WTC11 (cell line): ENCODE measurements around the gene WRAP73. TPM values are rescaled to one million over a fixed set of nuclear protein-coding genes. Genes with fewer than 3 reads are reported as not detected.

Experiments
- ATAC-seq: fragments of 200-7000 bp; cut with Tn5 transposase; 2 replicates; pipeline ENCODE4 v1.10.0; 2021; ENCODE audit warnings: mild to moderate bottlenecking, moderate library complexity
- CTCF ChIA-PET: fragments of 300-600 bp; sonication (Branson Sonifier 250); formaldehyde crosslinking; loops from one replicate; lab custom pipeline; 2021; ENCODE audit warnings: antibody characterized with exemption; lab: Charles Lee
- POLR2A ChIA-PET: fragments of 350-600 bp; sonication (Branson Sonifier 250); formaldehyde crosslinking; loops from one replicate; lab custom pipeline; 2021; ENCODE audit warnings: antibody characterized with exemption; lab: Charles Lee
- DNase-seq: peaks from one replicate; pipeline ENCODE4 v3.0.0; 2021; ENCODE audit warnings: low spot score
- H3K27ac Mint-ChIP-seq: 2 replicates; pipeline ENCODE4 v1.8.0; 2021; ENCODE audit warnings: mixed read lengths
- H3K27me3 Mint-ChIP-seq: 2 replicates; pipeline ENCODE4 v1.8.0; 2021; ENCODE audit warnings: low read depth, mild to moderate bottlenecking, moderate library complexity, mixed read lengths
- H3K36me3 Mint-ChIP-seq: 2 replicates; pipeline ENCODE4 v1.8.0; 2021; ENCODE audit warnings: mixed read lengths
- H3K4me1 Mint-ChIP-seq: 2 replicates; pipeline ENCODE4 v1.8.0; 2022; ENCODE audit warnings: mixed read lengths
- H3K4me3 Mint-ChIP-seq: 2 replicates; pipeline ENCODE4 v1.8.0; 2021; ENCODE audit warnings: mild to moderate bottlenecking, moderate library complexity, mixed read lengths
- H3K9me3 Mint-ChIP-seq: 2 replicates; pipeline ENCODE4 v1.8.0; 2021; ENCODE audit warnings: mixed read lengths
- CREM ChIP-seq: sonication (generic); formaldehyde crosslinking; IDR thresholded peaks from 2 replicates; pipeline ENCODE4 v1.8.1; 2022; ENCODE audit warnings: mild to moderate bottlenecking, missing genetic modification reagents, moderate library complexity
- NFE2L1 ChIP-seq: sonication (generic); formaldehyde crosslinking; IDR thresholded peaks from 2 replicates; pipeline ENCODE4 v1.8.1; 2023; ENCODE audit warnings: missing genetic modification reagents
- NR2C2 ChIP-seq: sonication (generic); formaldehyde crosslinking; IDR thresholded peaks from 2 replicates; pipeline ENCODE4 v1.8.0; 2022; ENCODE audit warnings: mild to moderate bottlenecking, missing genetic modification reagents
- TCF7 ChIP-seq: sonication (generic); formaldehyde crosslinking; IDR thresholded peaks from 2 replicates; pipeline ENCODE4 v1.8.0; 2022; ENCODE audit warnings: mild to moderate bottlenecking, low read depth, missing genetic modification reagents, moderate library complexity
- TP53 ChIP-seq: sonication (generic); formaldehyde crosslinking; IDR thresholded peaks from 2 replicates; pipeline ENCODE4 v1.8.1; 2023; ENCODE audit warnings: mild to moderate bottlenecking, missing genetic modification reagents
- ZNF138 ChIP-seq: sonication (generic); formaldehyde crosslinking; conservative IDR thresholded peaks from 2 replicates; pipeline ENCODE4 v1.8.1; 2022; ENCODE audit warnings: mild to moderate bottlenecking, moderate library complexity, missing genetic modification reagents
- ZNF423 ChIP-seq: fragments of 250-450 bp; sonication (Bioruptor Pico); IDR thresholded peaks from 2 replicates; pipeline ENCODE4 v2.1.2; 2022; ENCODE audit warnings: mild to moderate bottlenecking, moderate library complexity
- total RNA-seq: library from RNA; stranded (reverse); gene quantifications from 3 replicates; pipeline ENCODE4 v1.2.3, GENCODE V29; 2021
- TF ChIP-seq, protein P1 (sequence below): sonication (generic); formaldehyde crosslinking; IDR thresholded peaks from 2 replicates; pipeline ENCODE4 v1.8.1; 2022; ENCODE audit warnings: mild to moderate bottlenecking, moderate library complexity, missing genetic modification reagents
- TF ChIP-seq, protein P2 (sequence below): sonication (generic); formaldehyde crosslinking; IDR thresholded peaks from 2 replicates; pipeline ENCODE4 v1.8.0; 2023; ENCODE audit warnings: mild to moderate bottlenecking, missing genetic modification reagents
- TF ChIP-seq, protein P3 (sequence below): sonication (generic); formaldehyde crosslinking; conservative IDR thresholded peaks from 2 replicates; pipeline ENCODE4 v1.8.1; 2023; ENCODE audit warnings: mild to moderate bottlenecking, low read depth, missing genetic modification reagents, moderate library complexity
- TF ChIP-seq, protein P4 (sequence below): fragments of 250-450 bp; sonication (Bioruptor Pico); IDR thresholded peaks from 2 replicates; pipeline ENCODE4 v1.9.0; 2021; ENCODE audit warnings: mild to moderate bottlenecking
- TF ChIP-seq, protein P5 (sequence below): sonication (generic); formaldehyde crosslinking; IDR thresholded peaks from 2 replicates; pipeline ENCODE4 v1.8.0; 2022; ENCODE audit warnings: mild to moderate bottlenecking, missing genetic modification reagents

The WRAP73 gene
- total RNA-seq, 1 experiment from 2014 or later, result 39.2 TPM

DNA sequence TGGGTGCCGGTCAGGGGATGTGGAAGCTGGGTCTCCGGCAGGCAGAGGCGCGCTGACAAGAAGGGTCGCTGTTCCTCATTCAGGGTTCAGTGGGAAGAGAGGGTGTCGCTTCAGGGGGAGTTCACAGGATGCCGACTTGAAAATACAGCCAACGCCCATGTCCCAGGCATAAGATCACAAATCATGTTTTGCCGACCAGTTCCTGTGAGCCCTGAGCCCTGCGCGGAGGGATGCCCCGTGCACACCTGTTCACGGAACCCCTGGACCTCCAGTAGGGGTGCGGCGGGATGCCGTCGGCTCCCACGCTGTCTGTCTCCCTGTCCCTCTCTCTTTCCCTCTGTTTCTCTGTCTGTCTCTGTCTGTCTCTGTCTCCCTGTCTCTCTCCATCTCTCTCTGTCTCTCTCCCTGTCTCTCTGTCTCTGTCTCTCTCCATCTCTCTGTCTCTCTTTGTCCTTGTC, 29.2 kb upstream of the WRAP73 start:
- POLR2A ChIA-PET, result no interaction called here
- H3K36me3 Mint-ChIP-seq, result peaks cover 3% of the 10 kb centered on the region; the same call in 1 of the 2 replicates

DNA sequence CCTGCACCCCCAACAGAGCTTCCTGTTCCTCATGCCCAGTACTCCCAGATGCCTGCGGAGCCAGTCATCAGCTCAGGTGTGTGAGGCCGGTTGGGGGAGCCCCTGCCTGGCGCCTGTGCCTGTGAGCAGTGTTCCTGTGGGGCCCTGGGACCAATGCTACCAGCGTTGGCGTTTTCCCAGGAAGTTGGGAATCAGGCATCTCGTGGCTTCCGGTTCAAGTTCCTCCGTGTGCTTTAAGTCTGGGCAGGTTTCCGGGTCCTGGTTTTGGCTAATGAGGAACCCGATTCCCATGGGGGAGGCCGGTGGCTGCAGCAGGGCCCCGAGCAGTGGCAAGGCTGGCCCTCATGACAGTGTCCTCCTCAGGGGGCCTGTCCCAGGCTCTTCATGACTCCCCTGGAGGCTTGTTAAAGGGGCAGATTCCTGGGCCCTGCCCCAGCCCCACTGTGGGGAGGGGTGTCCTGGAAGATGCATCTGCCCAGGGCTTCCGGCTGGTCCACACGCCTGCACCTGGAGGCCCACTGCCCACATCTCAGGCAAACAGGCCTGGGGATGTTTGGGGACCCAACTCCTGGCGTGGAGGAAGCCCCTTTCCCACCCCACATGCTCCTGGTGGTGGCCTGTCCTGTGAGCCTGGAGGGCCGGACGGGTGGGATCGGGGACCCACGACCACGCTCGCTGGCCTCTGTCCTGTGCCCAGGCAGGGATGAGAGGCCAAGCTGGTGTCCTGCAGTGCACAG, 28.6 kb upstream of the WRAP73 start:
- Mint-ChIP-seq H3K27me3 (peaks cover 7% of the 10 kb centered on the region), H3K36me3 (peaks cover 3% of the 10 kb centered on the region; the same call in 1 of the 2 replicates), H3K4me1 (peaks cover 17% of the 10 kb centered on the region), H3K4me3 (no peak overlapping the region), H3K27ac (peak overlapping the region; percentile 70; the same call in 1 of the 2 replicates), H3K9me3 (peaks cover 6% of the 10 kb centered on the region; the same call in 1 of the 2 replicates)
- CTCF ChIA-PET, result interaction anchor here (0.5 to 1.5 kb wide), 11 partner anchors 9 to 226 kb away, joined by 3 to 12 read pairs (median 3); no protein-coding TSS in a partner anchor
- DNase-seq (peak; percentile 70), ATAC-seq (peak; percentile 68)
- 0 out of 2 replicates have a peak, but pooled peaks have one; percentile 35 for TF ChIP-seq ZNF423
- TF ChIP-seq, protein P1, sequence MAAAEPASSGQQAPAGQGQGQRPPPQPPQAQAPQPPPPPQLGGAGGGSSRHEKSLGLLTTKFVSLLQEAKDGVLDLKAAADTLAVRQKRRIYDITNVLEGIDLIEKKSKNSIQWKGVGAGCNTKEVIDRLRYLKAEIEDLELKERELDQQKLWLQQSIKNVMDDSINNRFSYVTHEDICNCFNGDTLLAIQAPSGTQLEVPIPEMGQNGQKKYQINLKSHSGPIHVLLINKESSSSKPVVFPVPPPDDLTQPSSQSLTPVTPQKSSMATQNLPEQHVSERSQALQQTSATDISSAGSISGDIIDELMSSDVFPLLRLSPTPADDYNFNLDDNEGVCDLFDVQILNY, result no peak
- POLR2A ChIA-PET, result no interaction called here

More for the DNA sequence above, 29.2 kb upstream of the WRAP73 start:
- Mint-ChIP-seq H3K27ac (no peak overlapping the region), H3K27me3 (peaks cover 7% of the 10 kb centered on the region), H3K9me3 (peaks cover 6% of the 10 kb centered on the region; the same call in 1 of the 2 replicates), H3K4me3 (no peak overlapping the region), H3K4me1 (peaks cover 15% of the 10 kb centered on the region)
- ATAC-seq (no peak), DNase-seq (no peak)
- CTCF ChIA-PET, result interaction anchor here (0.5 kb wide), 1 partner anchor 17 kb away, joined by 3 read pairs; no protein-coding TSS in a partner anchor
- TF ChIP-seq NFE2L1 (CRISPR knock-in tag), result no peak
- no peak for TF ChIP-seq CREM (CRISPR knock-in tag)
- TF ChIP-seq, protein P2, sequence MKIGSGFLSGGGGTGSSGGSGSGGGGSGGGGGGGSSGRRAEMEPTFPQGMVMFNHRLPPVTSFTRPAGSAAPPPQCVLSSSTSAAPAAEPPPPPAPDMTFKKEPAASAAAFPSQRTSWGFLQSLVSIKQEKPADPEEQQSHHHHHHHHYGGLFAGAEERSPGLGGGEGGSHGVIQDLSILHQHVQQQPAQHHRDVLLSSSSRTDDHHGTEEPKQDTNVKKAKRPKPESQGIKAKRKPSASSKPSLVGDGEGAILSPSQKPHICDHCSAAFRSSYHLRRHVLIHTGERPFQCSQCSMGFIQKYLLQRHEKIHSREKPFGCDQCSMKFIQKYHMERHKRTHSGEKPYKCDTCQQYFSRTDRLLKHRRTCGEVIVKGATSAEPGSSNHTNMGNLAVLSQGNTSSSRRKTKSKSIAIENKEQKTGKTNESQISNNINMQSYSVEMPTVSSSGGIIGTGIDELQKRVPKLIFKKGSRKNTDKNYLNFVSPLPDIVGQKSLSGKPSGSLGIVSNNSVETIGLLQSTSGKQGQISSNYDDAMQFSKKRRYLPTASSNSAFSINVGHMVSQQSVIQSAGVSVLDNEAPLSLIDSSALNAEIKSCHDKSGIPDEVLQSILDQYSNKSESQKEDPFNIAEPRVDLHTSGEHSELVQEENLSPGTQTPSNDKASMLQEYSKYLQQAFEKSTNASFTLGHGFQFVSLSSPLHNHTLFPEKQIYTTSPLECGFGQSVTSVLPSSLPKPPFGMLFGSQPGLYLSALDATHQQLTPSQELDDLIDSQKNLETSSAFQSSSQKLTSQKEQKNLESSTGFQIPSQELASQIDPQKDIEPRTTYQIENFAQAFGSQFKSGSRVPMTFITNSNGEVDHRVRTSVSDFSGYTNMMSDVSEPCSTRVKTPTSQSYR (CRISPR knock-in tag), result no peak
- TF ChIP-seq ZNF138 (CRISPR knock-in tag), result no peak
- TF ChIP-seq, protein P3, sequence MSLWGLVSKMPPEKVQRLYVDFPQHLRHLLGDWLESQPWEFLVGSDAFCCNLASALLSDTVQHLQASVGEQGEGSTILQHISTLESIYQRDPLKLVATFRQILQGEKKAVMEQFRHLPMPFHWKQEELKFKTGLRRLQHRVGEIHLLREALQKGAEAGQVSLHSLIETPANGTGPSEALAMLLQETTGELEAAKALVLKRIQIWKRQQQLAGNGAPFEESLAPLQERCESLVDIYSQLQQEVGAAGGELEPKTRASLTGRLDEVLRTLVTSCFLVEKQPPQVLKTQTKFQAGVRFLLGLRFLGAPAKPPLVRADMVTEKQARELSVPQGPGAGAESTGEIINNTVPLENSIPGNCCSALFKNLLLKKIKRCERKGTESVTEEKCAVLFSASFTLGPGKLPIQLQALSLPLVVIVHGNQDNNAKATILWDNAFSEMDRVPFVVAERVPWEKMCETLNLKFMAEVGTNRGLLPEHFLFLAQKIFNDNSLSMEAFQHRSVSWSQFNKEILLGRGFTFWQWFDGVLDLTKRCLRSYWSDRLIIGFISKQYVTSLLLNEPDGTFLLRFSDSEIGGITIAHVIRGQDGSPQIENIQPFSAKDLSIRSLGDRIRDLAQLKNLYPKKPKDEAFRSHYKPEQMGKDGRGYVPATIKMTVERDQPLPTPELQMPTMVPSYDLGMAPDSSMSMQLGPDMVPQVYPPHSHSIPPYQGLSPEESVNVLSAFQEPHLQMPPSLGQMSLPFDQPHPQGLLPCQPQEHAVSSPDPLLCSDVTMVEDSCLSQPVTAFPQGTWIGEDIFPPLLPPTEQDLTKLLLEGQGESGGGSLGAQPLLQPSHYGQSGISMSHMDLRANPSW (CRISPR knock-in tag), result no peak
- TF ChIP-seq, protein P4, sequence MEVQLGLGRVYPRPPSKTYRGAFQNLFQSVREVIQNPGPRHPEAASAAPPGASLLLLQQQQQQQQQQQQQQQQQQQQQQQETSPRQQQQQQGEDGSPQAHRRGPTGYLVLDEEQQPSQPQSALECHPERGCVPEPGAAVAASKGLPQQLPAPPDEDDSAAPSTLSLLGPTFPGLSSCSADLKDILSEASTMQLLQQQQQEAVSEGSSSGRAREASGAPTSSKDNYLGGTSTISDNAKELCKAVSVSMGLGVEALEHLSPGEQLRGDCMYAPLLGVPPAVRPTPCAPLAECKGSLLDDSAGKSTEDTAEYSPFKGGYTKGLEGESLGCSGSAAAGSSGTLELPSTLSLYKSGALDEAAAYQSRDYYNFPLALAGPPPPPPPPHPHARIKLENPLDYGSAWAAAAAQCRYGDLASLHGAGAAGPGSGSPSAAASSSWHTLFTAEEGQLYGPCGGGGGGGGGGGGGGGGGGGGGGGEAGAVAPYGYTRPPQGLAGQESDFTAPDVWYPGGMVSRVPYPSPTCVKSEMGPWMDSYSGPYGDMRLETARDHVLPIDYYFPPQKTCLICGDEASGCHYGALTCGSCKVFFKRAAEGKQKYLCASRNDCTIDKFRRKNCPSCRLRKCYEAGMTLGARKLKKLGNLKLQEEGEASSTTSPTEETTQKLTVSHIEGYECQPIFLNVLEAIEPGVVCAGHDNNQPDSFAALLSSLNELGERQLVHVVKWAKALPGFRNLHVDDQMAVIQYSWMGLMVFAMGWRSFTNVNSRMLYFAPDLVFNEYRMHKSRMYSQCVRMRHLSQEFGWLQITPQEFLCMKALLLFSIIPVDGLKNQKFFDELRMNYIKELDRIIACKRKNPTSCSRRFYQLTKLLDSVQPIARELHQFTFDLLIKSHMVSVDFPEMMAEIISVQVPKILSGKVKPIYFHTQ (CRISPR knock-in tag), result no peak

DNA sequence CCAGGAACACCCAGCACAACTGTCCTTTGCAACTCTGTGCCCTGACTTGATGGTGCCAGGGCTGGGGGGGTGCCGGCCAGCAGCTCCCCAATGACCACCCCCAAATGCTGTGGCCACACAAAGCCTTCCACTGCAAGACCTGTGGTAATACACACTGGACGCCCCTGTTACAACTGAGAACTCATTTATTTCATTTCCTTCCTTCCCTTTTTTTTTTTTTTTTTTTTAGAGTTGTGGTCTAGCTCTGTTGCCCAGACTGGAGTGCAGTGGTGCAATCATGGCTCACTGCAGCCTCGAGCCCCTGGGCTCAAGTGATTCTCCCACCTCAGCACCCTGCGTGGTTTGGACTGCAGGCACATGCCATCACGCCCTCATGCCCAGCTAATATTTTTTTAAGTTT, 27.6 kb upstream of the WRAP73 start:
- no peak overlapping the region for H3K4me3 Mint-ChIP-seq
- DNase-seq (no peak), ATAC-seq (no peak)
- ChIA-PET POLR2A (no interaction called here), CTCF (interaction anchor here (0.8 to 1.5 kb wide), 8 partner anchors 10 to 187 kb away, joined by 3 to 12 read pairs (median 4); no protein-coding TSS in a partner anchor)
- no peaks in the 10 kb centered on the region; the same call in 1 of the 2 replicates for H3K27me3 Mint-ChIP-seq
- H3K27ac Mint-ChIP-seq, result no peak overlapping the region
- peaks cover 6% of the 10 kb centered on the region; the same call in 1 of the 2 replicates for H3K9me3 Mint-ChIP-seq
- H3K4me1 Mint-ChIP-seq, result peaks cover 24% of the 10 kb centered on the region
- H3K36me3 Mint-ChIP-seq, result no peaks in the 10 kb centered on the region
- TF ChIP-seq TCF7 (no peak), NR2C2 (CRISPR knock-in tag) (no peak), TP53 (CRISPR knock-in tag) (no peak)
- TF ChIP-seq, protein P5, sequence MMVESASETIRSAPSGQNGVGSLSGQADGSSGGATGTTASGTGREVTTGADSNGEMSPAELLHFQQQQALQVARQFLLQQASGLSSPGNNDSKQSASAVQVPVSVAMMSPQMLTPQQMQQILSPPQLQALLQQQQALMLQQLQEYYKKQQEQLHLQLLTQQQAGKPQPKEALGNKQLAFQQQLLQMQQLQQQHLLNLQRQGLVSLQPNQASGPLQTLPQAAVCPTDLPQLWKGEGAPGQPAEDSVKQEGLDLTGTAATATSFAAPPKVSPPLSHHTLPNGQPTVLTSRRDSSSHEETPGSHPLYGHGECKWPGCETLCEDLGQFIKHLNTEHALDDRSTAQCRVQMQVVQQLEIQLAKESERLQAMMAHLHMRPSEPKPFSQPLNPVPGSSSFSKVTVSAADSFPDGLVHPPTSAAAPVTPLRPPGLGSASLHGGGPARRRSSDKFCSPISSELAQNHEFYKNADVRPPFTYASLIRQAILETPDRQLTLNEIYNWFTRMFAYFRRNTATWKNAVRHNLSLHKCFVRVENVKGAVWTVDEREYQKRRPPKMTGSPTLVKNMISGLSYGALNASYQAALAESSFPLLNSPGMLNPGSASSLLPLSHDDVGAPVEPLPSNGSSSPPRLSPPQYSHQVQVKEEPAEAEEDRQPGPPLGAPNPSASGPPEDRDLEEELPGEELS, result no peak
